Sigmoid colon (tissue), 4 donors: ENCODE data around the gene OPCML.

Source experiments
- EP300 ChIP-seq, 4 donors: sonication (generic); formaldehyde crosslinking; IDR thresholded peaks; one replicate each; pipeline ENCODE4 v1.6.1; 2017; ENCODE audit warnings: antibody characterized with exemption in 4 of 4
- POLR2AphosphoS5 ChIP-seq, 4 donors: sonication (generic); formaldehyde crosslinking; IDR thresholded peaks; one replicate each; pipeline ENCODE4 v1.6.1; 2017; ENCODE audit warnings: antibody characterized with exemption in 4 of 4
- TF ChIP-seq, protein P1 (sequence below), 4 experiments: fragments of 450-650 bp in 3 of 4; fragments of 200-600 bp in 1 of 4; IDR thresholded peaks; one replicate each; pipeline ENCODE4 v1.5.1; 2016 to 2019; ENCODE audit warnings: antibody characterized with exemption in 4 of 4, mild to moderate bottlenecking in 3 of 4, moderate library complexity in 2 of 4

- TF ChIP-seq POLR2AphosphoS5 (IDR thresholded peaks at IDR 0.05), result no peak
- no peak for TF ChIP-seq EP300 (IDR thresholded peaks at IDR 0.05)
- TF ChIP-seq, protein P1, sequence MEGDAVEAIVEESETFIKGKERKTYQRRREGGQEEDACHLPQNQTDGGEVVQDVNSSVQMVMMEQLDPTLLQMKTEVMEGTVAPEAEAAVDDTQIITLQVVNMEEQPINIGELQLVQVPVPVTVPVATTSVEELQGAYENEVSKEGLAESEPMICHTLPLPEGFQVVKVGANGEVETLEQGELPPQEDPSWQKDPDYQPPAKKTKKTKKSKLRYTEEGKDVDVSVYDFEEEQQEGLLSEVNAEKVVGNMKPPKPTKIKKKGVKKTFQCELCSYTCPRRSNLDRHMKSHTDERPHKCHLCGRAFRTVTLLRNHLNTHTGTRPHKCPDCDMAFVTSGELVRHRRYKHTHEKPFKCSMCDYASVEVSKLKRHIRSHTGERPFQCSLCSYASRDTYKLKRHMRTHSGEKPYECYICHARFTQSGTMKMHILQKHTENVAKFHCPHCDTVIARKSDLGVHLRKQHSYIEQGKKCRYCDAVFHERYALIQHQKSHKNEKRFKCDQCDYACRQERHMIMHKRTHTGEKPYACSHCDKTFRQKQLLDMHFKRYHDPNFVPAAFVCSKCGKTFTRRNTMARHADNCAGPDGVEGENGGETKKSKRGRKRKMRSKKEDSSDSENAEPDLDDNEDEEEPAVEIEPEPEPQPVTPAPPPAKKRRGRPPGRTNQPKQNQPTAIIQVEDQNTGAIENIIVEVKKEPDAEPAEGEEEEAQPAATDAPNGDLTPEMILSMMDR (IDR thresholded peaks at IDR 0.05), result no peak
Measured at GRCh38 chr11:132576706-132577105, 955.6 kb downstream of the OPCML start.
